Tibial nerve (tissue), 3 donors: Measurements from ENCODE around the gene KICS2.

ENCODE experiments used
- CTCF ChIP-seq, 5 experiments: fragments of 200-600 bp in 3 of 5; fragments of 450-650 bp in 2 of 5; sonication (generic) in 3 of 5; IDR thresholded peaks; one replicate each; pipeline ENCODE4 v1.5.1; 2016 to 2019; ENCODE audit warnings: antibody characterized with exemption in 5 of 5, mild to moderate bottlenecking in 3 of 5, moderate library complexity in 2 of 5
- POLR2A ChIP-seq, 2 donors: fragments of 450-650 bp; IDR thresholded peaks; one replicate each; pipeline ENCODE4 v1.6.1; 2017; ENCODE audit warnings: antibody characterized with exemption in 2 of 2, mild to moderate bottlenecking in 2 of 2, moderate library complexity in 2 of 2

GRCh38 chr12:64187370-64187769 is 34.7 kb downstream of the KICS2 start:
- TF ChIP-seq CTCF (IDR thresholded peaks at IDR 0.05) (no peak), POLR2A (IDR thresholded peaks at IDR 0.05) (no peak)
